Stimulated activated CD8-positive, alpha-beta memory T cell treated with anti-CD3 and anti-CD28 coated beads, Interleukin-2, amount 100 ng/mL, for 1 hour (primary cell): ENCODE data around the gene PDZD7.

ENCODE experiments used
- DNase-seq, 2 donors: peaks; one replicate each; pipeline ENCODE4 v3.0.0-alpha.2; 2020; ENCODE audit warnings: low read depth in 2 of 2

PDZD7 gene

DNA sequence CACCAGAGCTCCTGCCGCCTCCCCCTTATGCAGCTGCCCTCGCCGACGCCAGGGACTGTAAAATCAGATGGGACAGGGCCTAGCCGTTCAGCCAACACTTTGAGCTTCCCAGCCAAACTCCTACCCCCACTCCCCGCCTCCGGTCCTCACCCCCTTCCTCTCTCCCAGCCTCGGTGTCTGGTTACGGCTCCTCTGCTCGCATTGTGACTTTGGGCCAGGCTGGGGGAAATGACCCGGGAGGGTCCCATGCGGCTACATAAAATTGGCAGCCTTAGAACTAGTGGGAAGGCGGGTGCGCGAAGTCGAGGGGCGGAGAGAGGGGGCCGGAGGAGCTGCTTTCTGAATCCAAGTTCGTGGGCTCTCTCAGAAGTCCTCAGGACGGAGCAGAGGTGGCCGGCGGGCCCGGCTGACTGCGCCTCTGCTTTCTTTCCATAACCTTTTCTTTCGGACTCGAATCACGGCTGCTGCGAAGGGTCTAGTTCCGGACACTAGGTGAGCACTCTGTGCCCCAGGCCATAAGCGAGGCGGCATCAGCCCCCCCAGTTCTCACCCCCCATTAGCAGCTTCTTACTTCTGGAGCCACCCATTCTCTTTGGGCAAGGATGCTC, 30.8 kb upstream of the PDZD7 start, which contains the start of gene KAZALD1:
TSS of gene KAZALD1 (plus strand) at position 366 of the 608 bp plus-strand sequence. CDS start 604 bp downstream, outside the sequence.
- no peak for DNase-seq

DNA sequence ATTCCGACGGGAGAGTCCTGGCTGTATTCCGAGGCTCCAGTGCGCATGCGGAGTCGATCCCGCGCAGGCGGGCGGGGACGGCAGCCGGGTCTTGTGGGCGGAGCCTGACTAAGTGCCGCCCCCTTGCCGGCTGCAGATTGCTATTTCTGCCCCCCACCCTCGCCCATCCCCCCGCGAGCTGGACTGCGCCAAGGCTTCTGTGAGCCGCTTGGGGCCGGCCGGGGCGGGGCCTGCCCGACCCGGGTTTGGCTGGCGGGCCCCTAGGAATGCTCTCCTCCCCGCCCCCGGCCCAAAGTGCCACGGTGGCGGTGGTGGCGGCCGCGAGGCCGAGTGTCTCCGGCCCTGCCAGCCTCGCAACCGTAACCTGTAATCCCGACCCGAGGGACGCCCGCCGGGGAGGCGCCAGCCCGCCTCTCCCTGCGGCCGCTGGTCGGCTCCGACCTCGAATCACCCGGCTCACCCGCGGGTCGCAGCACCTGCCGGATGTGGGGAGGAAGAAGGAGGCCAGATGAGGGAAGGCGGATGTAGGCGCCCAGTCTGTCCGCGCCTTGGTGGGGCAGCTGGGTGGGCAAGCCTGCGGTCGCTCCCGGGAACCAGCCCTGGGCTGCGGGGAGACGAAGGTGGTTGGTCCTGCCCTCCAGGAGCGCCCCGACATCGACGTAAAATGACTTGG, 30.2 kb upstream of the PDZD7 start:
- peak; percentile 77 to 85 for DNase-seq

DNA sequence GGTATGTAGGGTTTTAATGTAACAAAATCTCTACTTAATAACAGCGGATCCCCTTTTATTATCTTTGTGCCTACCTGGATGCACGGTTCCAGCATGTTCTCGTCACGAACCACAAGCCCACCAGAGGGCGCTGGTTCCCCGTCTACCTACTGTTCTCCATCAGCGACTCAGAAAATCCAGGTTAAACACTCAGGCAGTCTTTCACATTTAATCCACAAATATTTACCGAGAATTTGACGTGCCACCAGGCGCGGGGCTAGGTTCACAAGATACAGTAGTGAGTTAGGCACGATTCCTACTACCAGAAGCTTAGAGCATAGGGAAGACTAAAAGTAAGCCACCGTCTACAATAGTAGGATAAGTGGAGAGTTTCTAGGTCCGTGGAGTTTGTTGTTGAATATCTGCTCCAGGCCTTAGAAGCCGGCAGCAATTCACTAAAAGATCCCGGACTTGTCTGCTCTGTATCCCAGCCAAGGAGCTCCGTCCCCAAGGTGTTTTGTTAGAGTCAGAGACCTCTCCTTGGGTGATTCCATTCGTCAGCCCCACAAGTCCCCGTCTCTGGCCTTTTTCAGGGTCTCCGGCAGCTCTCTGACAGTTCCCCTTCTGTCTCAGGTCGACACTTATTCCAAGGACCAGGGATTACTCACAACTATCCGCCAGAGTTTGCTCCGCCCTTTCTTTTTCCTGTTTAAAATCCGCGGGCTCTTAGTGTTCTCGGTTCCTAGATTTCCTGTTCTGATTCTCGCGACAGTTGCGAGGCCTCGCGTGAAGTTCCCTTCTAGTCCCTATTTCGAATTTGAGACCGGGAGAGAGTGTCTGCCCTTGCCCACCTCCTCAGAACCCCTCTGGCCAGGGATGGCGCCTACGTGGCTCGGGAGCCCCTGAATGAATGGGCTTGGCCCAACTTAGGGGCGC, 29.4 kb upstream of the PDZD7 start:
- peak; percentile 72 to 82 for DNase-seq

DNA sequence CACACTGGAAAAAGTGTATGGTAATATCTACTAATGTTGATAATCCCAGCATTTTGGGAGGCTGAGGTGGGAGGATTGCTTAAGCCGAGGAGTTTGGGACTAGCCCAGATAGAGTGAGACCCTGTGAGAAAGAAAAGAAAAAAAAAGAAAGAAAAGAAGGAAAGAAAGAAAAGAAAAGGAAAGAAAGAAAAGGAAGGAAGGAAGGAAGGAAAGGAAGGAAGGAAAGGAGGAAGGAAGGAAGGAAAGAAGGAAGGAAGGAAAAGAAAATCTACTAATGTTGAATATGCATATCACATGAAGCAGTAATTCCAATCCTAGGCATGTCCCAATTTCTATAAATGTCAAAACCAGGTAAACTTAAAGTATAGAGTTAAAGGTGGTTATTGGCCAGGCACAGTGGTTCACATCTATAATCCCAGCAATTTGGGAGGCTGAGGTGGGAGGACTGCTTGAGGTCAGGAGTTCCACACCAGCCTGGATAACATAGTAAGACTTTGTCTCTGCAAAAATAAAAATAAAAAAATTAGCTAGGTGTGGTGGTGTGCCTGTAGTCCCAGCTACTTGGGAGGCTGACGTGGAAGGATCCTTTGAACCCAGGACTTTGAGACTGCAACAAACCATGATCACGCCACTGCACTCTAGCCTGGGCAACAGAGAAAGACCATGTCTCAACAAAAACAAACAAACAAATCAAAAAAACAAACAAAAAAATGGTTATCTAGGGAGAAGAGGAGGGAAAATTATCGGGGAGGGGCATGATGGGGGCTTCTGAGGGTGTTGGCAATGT, 25.6 kb upstream of the PDZD7 start:
- DNase-seq = no peak

DNA sequence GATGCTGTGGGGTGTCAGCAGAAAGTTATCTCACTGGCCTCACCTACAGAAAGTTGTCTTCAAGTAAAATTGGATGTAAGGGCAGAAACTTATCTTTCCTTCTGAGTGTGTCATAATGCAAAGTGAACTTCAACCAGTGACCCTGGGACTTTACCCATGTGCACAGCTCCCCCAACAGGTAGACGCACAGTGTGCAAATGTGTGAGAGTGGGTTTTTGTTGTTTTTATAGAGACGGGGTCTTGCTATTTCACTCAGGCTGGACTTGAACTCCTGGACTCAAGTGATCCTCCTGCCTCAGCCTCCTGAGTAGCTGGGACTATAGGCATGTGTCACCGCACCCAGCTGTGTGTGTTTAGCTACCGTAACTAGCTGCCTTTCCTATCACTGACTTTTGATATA, 24.5 kb upstream of the PDZD7 start:
- DNase-seq = no peak

DNA sequence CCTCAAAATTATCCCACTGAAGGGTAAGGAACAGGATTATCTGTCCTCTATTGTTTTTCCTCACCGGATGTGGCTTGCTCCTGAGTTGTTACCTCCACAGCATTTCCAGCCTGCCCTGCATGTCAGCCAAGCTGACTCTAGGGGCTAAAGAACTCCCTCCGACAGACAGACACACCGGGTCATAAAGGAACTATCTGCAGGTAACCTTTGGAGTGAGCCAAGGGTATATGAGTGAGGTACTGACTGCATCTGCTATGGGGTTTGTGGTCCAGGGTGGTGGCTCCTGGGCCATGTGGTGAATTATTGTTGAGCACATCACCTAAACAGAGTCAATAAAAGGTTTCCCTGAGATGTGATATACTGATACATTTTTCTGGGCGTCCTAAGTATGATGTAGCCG, 23.9 kb upstream of the PDZD7 start:
- no peak for DNase-seq

DNA sequence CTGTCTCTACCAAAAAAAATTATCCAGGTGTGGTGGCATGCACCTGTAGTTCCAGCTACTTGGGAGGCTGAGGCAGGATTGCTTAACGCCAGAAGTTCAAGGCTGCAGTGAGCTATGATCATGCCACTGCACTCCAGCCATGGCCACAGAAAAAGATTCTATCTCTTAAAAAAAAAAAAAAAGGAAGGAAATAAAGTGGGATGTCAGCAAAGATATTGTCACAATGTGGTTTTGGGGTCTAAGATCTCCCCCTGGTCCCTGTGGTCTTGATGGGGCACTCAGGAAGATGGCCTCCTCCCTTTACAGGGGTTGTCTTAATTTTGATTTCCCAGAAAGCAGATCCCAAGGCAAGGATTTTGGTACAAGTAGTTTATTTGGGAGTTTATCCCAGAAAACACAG, 23.4 kb upstream of the PDZD7 start:
- no peak for DNase-seq

DNA sequence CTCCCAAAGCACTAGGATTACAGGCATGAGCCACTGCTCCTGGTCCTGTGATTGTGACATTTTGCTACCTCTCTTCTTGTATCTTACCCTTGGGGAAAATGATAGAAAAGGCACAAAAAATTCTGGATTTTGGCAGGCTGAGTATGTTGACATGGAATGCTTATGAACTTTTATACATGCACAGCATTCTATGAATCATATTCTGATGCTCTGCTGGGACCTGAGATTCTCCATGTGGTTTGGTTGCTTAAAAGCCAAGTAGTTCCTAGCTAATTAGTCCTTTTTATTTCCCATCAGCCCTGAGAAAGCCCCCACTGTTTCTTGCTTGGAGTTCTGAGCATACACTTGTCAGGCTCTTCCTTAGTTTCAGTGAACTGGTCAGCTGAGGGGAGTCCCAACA, 22.6 kb upstream of the PDZD7 start:
- no peak for DNase-seq

DNA sequence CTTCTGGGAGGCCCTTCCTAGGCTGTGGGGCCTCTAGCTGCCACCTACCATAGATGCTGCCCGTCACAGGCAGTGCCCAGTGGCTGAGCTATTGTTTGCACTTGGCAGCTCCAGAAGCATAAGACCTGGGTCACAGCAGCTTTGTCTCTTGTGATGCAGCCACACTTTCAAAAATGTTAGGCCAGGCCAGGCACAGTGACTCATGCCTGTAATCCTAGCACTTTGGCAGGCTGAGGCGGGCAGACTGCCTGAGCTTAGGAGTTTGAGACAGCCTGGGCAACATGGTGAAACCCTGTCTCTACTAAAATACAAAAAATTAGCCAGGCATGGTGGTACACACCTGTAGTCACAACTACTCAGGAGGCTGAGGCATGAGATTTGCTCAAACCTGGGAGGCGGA, 21.4 kb upstream of the PDZD7 start:
- no peak for DNase-seq

DNA sequence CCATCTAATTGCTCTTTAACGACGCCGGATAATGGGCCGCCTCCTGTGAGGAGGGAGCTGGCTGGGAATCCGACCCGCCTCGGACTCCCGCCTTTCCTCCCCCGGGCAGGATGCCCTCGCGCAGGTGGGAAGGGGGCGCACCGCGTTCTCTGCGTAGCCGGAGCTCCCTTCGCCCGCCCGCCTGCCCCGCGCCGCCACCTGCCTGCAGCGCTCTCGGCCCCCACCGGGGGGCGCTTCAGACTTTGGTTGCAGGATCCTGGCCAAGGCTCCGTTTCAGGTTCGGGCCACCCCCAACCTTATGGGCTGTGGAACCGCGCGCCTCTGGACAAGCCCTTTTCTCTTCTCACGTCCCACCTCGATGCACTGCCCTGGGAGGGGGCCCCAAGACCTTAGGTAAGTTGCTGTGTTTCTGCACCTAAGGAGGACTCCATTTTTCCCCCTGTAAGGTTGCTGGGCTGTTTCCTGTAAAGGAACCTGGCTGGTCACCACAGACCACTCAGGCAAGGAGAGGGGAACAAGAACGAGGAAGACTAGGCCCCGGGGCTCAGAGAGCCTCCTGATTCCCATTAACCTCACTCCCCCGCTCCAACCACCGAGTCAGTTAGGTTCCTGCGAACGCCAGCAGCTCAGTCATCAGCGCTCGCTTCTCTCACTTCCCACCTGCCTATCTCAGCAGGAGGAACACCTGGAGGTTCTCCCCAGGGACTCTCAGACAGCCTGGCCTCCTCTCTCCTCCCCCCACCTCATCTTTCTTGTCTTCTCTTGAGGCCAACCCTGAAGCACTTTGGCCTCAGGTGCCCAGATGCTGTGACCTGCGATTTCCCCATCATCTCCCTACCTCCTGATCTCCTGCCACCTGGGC, 19.5 kb upstream of the PDZD7 start:
- peak in 1 of 2 donors; percentile 62 for DNase-seq

DNA sequence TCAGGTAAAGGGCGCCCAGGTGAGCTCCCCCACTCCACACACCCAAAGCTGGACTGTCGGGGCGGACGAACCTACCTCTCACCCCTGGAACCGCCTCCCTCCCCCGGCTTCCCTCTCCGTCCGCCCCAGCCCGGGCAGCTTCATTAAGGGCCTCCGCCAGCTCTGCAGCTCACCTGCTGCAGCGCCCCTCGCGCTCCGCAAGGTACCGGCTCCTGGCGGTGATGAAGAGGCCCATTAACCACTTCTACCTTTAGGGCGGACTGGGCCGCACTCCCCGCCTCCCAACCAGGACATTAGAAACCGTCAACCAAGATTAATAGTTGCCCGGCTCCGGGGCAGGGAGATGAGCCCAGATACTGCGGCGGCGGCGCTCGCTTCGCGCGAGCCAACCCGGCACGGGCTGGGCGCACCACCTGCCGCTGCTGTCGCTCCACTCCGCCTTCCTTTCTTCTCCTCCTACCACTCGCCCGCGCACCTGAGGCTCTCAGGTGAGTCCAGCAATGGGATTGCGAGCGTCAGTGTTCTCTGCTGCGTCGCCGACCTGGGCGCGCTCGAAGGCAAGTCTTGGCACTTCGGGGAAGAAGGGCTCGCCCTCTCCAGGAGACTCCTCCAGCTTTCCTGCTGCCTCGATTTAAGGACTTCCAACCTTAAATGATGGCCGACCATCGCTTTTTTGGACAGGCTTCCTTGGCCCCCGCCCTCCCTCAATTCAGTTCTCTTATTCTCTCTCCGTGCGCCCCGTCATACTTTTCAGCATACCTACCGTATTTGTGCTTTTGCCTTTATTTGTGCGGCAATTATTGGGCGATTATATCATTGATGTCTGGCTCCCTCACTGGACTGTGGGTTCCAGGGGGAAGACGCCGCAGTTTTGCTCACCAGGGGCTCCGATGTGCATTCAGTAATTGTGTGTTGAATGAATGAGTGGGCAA, 17.3 kb upstream of the PDZD7 start:
- no peak for DNase-seq

DNA sequence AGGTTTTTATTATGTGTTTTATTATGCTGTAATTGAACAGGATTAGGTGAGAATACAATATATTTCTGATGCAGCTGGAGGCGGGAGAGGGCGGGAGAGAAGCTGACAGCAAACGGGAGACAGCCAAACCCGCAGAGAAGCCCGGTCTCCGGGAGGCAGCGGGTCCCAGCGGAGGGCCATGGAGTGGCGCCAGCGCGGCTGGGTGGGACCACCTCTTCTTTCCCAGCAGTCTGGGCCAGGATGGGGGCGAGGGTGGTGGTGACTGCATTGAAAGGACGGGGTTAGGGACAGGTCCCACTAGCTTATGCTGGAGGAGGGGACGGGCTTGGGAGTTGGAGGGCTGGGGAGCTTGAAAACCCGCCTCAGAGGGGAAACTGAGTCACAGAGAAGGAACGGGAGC, 16.3 kb upstream of the PDZD7 start:
- no peak for DNase-seq

DNA sequence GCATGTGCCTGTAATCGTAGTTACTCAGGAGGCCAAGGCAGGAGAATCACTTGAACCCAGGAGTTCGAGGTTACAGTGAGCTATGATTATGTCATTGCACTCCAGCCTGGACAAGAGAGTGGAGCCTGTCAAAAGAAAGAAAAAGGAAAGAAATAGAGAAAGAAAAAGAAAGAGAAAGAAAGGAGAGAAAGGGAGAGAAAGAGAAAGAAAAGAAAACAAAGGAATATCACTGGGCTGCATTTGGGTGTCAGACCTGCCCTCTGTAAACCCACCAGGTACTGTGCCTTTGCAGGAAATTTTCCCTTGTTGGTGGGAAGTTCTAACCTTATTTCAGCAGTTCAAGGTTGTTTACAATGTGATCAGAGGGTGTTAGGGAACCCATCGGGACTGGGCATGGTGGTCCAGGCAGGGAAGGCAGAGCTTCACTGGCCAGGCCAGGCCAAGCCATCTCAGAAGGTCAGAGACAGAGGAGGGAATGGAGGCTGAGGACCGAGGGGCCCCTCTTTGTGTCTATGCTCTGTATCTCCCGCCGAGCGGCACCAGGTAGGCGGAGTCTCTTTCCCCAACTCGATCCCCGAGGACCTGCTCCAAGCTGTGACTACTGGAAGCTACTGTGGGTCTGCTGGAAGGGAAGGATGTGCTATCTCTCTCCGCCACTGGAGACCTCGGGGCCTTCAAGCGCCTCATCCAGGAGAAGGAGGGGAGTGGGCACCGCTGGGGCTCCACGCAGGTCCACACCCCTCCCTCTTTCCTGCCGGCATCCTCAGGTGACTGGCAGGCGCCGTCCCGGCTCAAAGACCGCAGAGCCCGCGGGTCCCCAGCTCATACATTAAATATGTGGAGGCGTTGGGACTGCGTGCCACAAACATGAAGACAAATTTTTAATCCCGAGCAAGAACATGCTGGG, 15.7 kb upstream of the PDZD7 start:
- DNase-seq = no peak

DNA sequence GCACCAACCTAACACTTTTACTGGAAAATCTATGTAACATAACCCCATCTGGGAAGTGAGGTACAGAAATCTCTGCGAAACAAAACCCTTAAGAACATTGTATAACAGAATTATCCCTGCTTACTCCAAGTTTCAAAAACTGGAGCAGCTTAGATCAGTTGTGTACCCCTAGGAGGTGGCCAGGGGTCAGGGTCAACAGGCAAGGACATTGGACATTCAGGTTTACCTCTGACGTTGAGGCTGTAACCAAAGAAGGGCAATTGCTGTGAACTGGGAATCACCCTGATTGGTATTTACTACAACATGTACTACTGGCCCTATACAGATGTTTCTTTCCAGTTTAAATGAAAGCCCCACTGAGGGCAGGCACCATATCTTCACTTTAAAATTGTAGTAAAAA, 13.2 kb upstream of the PDZD7 start:
- no peak for DNase-seq

DNA sequence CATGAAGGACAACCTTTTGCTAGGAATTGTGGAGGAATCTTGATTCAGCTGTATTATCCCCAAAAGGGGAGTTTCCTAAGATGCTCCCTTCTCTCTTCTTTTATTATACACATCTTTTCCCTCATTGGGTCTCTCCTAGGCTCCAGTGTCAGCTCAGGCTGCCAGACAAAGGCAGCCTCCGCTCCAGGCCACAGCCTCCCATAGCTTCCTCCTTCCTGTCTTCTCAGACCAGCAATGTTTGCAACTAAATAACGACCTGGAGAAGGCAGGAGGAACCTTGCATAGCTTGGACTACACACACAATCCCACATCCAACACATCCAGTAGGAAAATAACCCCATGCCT, 12.4 kb upstream of the PDZD7 start:
- DNase-seq = no peak

DNA sequence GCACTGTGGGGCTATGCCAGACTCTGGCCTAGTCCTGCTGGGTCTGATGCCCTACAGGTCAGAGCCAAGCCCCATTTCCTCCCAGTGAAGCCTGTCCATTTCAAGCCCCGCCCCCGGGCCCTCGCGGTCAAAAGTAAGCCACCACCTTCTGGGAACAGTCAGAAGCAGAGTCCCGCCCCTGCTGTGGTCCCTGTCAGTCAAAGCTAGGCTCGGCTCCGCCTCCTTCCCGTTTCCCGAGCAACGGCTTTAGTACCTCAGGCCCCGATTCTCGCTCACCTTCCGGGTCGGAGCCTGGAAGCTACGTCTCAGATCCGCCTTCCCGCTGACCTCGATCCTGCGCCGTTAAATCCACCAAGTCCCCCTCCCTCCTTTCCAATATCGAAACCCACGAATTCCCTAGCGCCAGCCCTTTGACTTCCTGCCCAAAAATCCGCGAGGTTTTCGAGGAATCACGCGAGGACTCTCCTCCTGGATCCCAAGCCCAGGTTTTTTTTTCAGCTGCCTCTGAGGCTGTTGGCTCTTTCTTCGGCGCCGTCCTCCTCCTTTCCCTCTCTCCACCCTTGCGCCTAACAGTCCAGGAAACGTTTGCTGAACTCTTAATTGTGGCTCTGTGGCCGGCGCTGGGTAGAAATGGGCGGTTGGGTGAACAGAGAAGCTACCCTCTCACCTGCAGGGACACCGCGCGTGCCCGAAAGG, 11.9 kb upstream of the PDZD7 start:
- peak; percentile 66 to 73 for DNase-seq

DNA sequence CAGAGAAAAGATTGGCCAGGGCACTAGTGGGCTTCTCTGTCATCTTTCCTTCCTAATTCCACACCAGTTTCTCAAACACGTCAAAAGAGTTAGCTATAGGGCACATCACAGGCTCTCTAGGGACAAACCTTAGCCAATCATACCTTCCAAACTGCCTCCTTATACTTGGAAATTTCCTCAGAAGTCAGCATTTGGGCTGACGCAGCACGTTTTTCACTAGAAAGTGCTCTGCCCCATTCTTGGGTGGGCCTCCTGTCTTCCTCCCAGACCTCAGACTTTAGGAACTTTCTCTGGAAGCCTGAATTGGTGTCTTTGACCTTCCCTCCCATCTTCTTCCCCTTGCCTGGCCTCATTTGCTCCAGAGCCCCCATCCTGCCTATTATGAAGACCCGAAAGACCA, 11.2 kb upstream of the PDZD7 start:
- no peak for DNase-seq

DNA sequence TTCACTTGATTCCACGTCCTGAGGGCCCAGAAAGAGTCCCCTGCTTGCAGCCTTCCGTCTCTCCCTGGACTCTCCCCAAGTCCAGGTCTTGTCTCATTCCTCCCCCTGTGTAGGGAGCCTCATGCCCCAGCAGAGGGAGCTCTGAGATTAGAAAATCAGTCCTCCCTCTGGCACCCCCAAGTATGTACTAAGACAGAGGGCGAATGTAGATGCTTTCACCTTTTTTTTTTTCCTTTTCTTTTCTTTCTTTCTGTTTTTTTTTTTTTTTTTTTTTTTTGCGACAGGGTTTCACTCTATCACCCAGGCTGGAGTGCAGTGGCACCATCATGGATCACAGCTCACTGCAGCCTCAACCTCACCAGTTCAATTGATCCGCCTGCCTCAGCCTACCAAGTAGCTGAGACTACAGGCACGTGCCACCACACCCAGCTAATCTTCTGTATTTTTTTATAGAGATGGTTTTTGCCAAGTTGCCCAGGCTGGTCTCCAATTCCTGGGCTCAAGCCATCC, 10.4 kb upstream of the PDZD7 start:
- peak; percentile 51 to 55 for DNase-seq
